Mesendoderm (in vitro differentiated cells): ENCODE data around the gene MAGEF1.

ENCODE experiments used
- DNase-seq: peaks from one replicate; pipeline ENCODE4 v3.0.0; 2013
- H2AK5ac ChIP-seq: 2 replicates; pipeline ENCODE4 v1.6.1; 2013; ENCODE audit warnings: low read length, inconsistent platforms
- H2BK120ac ChIP-seq: 2 replicates; pipeline ENCODE4 v1.6.1; 2013; ENCODE audit warnings: low read depth, mild to moderate bottlenecking, low read length, moderate library complexity, mixed read lengths
- H2BK15ac ChIP-seq: replicated peaks from 2 replicates; pipeline ENCODE4 v1.6.1; 2013; ENCODE audit warnings: low read depth, mild to moderate bottlenecking, moderate library complexity
- H2BK5ac ChIP-seq: 2 replicates; pipeline ENCODE4 v1.6.1; 2013; ENCODE audit warnings: low read length, inconsistent platforms
- H3K18ac ChIP-seq: 2 replicates; pipeline ENCODE4 v1.6.1; 2013; ENCODE audit warnings: mild to moderate bottlenecking, low read length, mixed read lengths
- H3K23ac ChIP-seq: one replicate; pipeline ENCODE4 v1.6.1; 2013; ENCODE audit warnings: low read length
- H3K27ac ChIP-seq: 2 replicates; pipeline ENCODE4 v1.5.1; 2013; ENCODE audit warnings: low read depth, mild to moderate bottlenecking, inconsistent platforms, low read length, moderate library complexity
- H3K27me3 ChIP-seq: 2 replicates; pipeline ENCODE4 v1.6.1; 2013; ENCODE audit warnings: low read length, control low read depth, mild to moderate bottlenecking, inconsistent platforms; ENCODE audit not compliant: insufficient read depth, poor library complexity
- H3K36me3 ChIP-seq: 2 replicates; pipeline ENCODE4 v1.6.1; 2013; ENCODE audit warnings: low read length, inconsistent platforms; ENCODE audit not compliant: control insufficient read depth, insufficient read depth
- H3K4ac ChIP-seq: one replicate; pipeline ENCODE4 v1.6.1; 2013; ENCODE audit warnings: low read depth, mild to moderate bottlenecking, low read length, moderate library complexity
- H3K4me1 ChIP-seq: 2 replicates; pipeline ENCODE4 v1.6.1; 2013; ENCODE audit warnings: low read depth, low read length, inconsistent platforms; ENCODE audit not compliant: control insufficient read depth
- H3K4me2 ChIP-seq: 2 replicates; pipeline ENCODE4 v1.6.1; 2013; ENCODE audit warnings: low read length
- H3K4me3 ChIP-seq: 2 replicates; pipeline ENCODE4 v1.5.1; 2013; ENCODE audit warnings: mild to moderate bottlenecking, low read length
- H3K56ac ChIP-seq: one replicate; pipeline ENCODE4 v1.6.1; 2013; ENCODE audit warnings: low read length
- H3K79me1 ChIP-seq: 2 replicates; pipeline ENCODE4 v1.6.1; 2013; ENCODE audit warnings: low read length, inconsistent platforms
- H3K79me2 ChIP-seq: 2 replicates; pipeline ENCODE4 v1.6.1; 2013; ENCODE audit warnings: mild to moderate bottlenecking, low read length; ENCODE audit not compliant: control insufficient read depth, insufficient read depth
- H3K9ac ChIP-seq: 2 replicates; pipeline ENCODE4 v1.6.1; 2013; ENCODE audit warnings: low read length, inconsistent platforms
- H4K5ac ChIP-seq: one replicate; pipeline ENCODE4 v1.6.1; 2013; ENCODE audit warnings: low read length
- H4K8ac ChIP-seq: one replicate; pipeline ENCODE4 v1.6.1; 2013; ENCODE audit warnings: low read depth, mild to moderate bottlenecking, control low read depth, low read length, moderate library complexity
- WGBS: extraction: QIAGEN DNeasy Blood & Tissue Kit; methylation state at CpG from one replicate; pipeline ENCODE4 v1.1.7; 2013; ENCODE audit warnings: low lambda C conversion rate, missing lambda C conversion rate; ENCODE audit not compliant: insufficient coverage; ENCODE audit errors: extremely low coverage; 5-methylcytosine and 5-hydroxymethylcytosine counted together

Gene MAGEF1

GRCh38 chr3:184743248-184743647, 31.4 kb upstream of the MAGEF1 start:
- Histone ChIP-seq H4K8ac (no peak overlapping the region), H3K18ac (no peak overlapping the region), H3K4me3 (no peak overlapping the region), H3K9ac (no peak overlapping the region), H3K36me3 (no peaks in the 10 kb centered on the region), H3K79me1 (no peaks in the 10 kb centered on the region), H3K27ac (no peak overlapping the region), H2BK120ac (no peak overlapping the region), H3K4me2 (no peak overlapping the region), H3K4me1 (peaks cover 9% of the 10 kb centered on the region), H3K27me3 (no peaks in the 10 kb centered on the region), H3K4ac (no peak overlapping the region), H3K23ac (no peak overlapping the region), H2BK15ac (no peak overlapping the region), H2AK5ac (no peak overlapping the region), H3K56ac (no peak overlapping the region), H2BK5ac (no peak overlapping the region), H3K79me2 (no peaks in the 10 kb centered on the region), H4K5ac (no peak overlapping the region)
- no CpG with 5 or more reads among the region's 3 CpGs for WGBS
- no peak for DNase-seq

- Histone ChIP-seq H3K56ac (peak overlapping the region; percentile 51), H3K23ac (no peak overlapping the region), H3K9ac (no peak overlapping the region), H2BK120ac (no peak overlapping the region), H4K8ac (no peak overlapping the region), H2BK5ac (no peak overlapping the region), H3K4me3 (no peak overlapping the region), H3K79me1 (no peaks in the 10 kb centered on the region), H3K27ac (peak overlapping the region; percentile 36), H3K4ac (peak overlapping the region; percentile 71), H2BK15ac (no peak overlapping the region), H2AK5ac (no peak overlapping the region), H4K5ac (no peak overlapping the region), H3K4me1 (peaks cover 8% of the 10 kb centered on the region), H3K79me2 (no peaks in the 10 kb centered on the region), H3K36me3 (no peaks in the 10 kb centered on the region), H3K18ac (peak overlapping the region; percentile 70), H3K27me3 (no peaks in the 10 kb centered on the region), H3K4me2 (no peak overlapping the region)
- WGBS: no CpG with 5 or more reads among the region's 4 CpGs
- no peak for DNase-seq
Observed at GRCh38 chr3:184742676-184743135, 30.8 kb upstream of the MAGEF1 start.

- H3K18ac ChIP-seq: peak overlapping the region; percentile 70
- H3K23ac ChIP-seq: no peak overlapping the region
- H3K4me1 ChIP-seq: peaks cover 8% of the 10 kb centered on the region
- H2BK5ac ChIP-seq: no peak overlapping the region
- no peak overlapping the region for H3K4me3 ChIP-seq
- H3K27me3 ChIP-seq: no peaks in the 10 kb centered on the region
- no peaks in the 10 kb centered on the region for H3K36me3 ChIP-seq
- H3K79me1 ChIP-seq: no peaks in the 10 kb centered on the region
- H2AK5ac ChIP-seq: peak overlapping the region; percentile 56
- no peak for DNase-seq
- no peak overlapping the region for H2BK15ac ChIP-seq
- H3K79me2 ChIP-seq: no peaks in the 10 kb centered on the region
- H3K4me2 ChIP-seq: no peak overlapping the region
- H4K5ac ChIP-seq: no peak overlapping the region
- H4K8ac ChIP-seq: no peak overlapping the region
- peak overlapping the region; percentile 51 for H3K56ac ChIP-seq
- no CpG with 5 or more reads among the region's 12 CpGs for WGBS
- no peak overlapping the region for H2BK120ac ChIP-seq
- no peak overlapping the region for H3K27ac ChIP-seq
- peak overlapping the region; percentile 71 for H3K4ac ChIP-seq
- H3K9ac ChIP-seq: no peak overlapping the region
Observed at GRCh38 chr3:184741798-184742675, 30.2 kb upstream of the MAGEF1 start.

GRCh38 chr3:184741259-184741556, 29.3 kb upstream of the MAGEF1 start:
- no peaks in the 10 kb centered on the region for H3K79me1 ChIP-seq
- no peak overlapping the region for H2AK5ac ChIP-seq
- H3K4me1 ChIP-seq: peaks cover 8% of the 10 kb centered on the region
- no peak overlapping the region for H3K27ac ChIP-seq
- H3K27me3 ChIP-seq: no peaks in the 10 kb centered on the region
- no peak overlapping the region for H2BK120ac ChIP-seq
- no peak overlapping the region for H3K4me3 ChIP-seq
- H3K79me2 ChIP-seq: no peaks in the 10 kb centered on the region
- no peak overlapping the region for H3K56ac ChIP-seq
- no peak overlapping the region for H3K4ac ChIP-seq
- H4K5ac ChIP-seq: no peak overlapping the region
- H3K36me3 ChIP-seq: no peaks in the 10 kb centered on the region
- H3K4me2 ChIP-seq: no peak overlapping the region
- H2BK15ac ChIP-seq: no peak overlapping the region
- no peak overlapping the region for H4K8ac ChIP-seq
- no peak overlapping the region for H2BK5ac ChIP-seq
- H3K23ac ChIP-seq: no peak overlapping the region
- no CpG with 5 or more reads among the region's 8 CpGs for WGBS
- H3K9ac ChIP-seq: no peak overlapping the region
- no peak for DNase-seq
- H3K18ac ChIP-seq: no peak overlapping the region

- Histone ChIP-seq H2AK5ac (no peak overlapping the region), H2BK120ac (no peak overlapping the region), H3K27ac (no peak overlapping the region), H3K36me3 (no peaks in the 10 kb centered on the region), H3K18ac (no peak overlapping the region), H3K27me3 (no peaks in the 10 kb centered on the region), H2BK15ac (no peak overlapping the region), H3K4me1 (peaks cover 6% of the 10 kb centered on the region), H3K4me3 (no peak overlapping the region), H3K79me2 (no peaks in the 10 kb centered on the region), H3K79me1 (no peaks in the 10 kb centered on the region), H4K8ac (no peak overlapping the region), H3K4me2 (no peak overlapping the region), H3K56ac (no peak overlapping the region), H3K9ac (no peak overlapping the region), H3K4ac (no peak overlapping the region), H3K23ac (no peak overlapping the region), H2BK5ac (no peak overlapping the region), H4K5ac (no peak overlapping the region)
- no peak for DNase-seq
- no CpG with 5 or more reads among the region's 9 CpGs for WGBS
Observed at GRCh38 chr3:184740509-184741258, 28.8 kb upstream of the MAGEF1 start.
